NK-92 treated with Interleukin-12 subunit alpha and Interleukin-12 subunit beta, amount 100 ng/mL, for 24 hours (cell line): ENCODE data around the gene NUP85.
"Not testable (repeated sequence)": the region's sequence is repeated elsewhere in the genome, so short reads cannot be mapped to it uniquely, and the experiment has no call there.

Experiments used
- DNase-seq: peaks from one replicate; lab custom pipeline; 2025; lab: John Stamatoyannopoulos, UW

Gene NUP85

GRCh38 chr17:75269844-75270217 lies 64.4 kb downstream of the NUP85 start:
- DNase-seq: no peak

- peak; percentile 57 for DNase-seq
Measured at GRCh38 chr17:75270218-75270965, 64.9 kb downstream of the NUP85 start.

- no peak for DNase-seq
Measured at GRCh38 chr17:75270966-75271232, 65.4 kb downstream of the NUP85 start, which contains the start of gene MIF4GD. TSS of gene MIF4GD (minus strand) at chr17:75271231. CDS start at chr17:75270195, 1,036 bp downstream.

- DNase-seq: peak; percentile 65
Measured at GRCh38 chr17:75271233-75271954, 65.9 kb downstream of the NUP85 start.

GRCh38 chr17:75271955-75272847 lies 66.7 kb downstream of the NUP85 start:
- no peak for DNase-seq

- DNase-seq: no peak
Measured at GRCh38 chr17:75272848-75273184, 67.3 kb downstream of the NUP85 start.

GRCh38 chr17:75273977-75274708 lies 68.7 kb downstream of the NUP85 start:
- no peak for DNase-seq

- DNase-seq: no peak
Measured at GRCh38 chr17:75277664-75278071, 72.2 kb downstream of the NUP85 start.

GRCh38 chr17:75280189-75280588 lies 74.7 kb downstream of the NUP85 start:
- DNase-seq: not testable (repeated sequence)

GRCh38 chr17:75285123-75285522 lies 79.6 kb downstream of the NUP85 start:
- DNase-seq: no peak
